Endothelial cell of umbilical vein (primary cell): ENCODE results near the gene SH3RF3.

Experiments used
- POLR2AphosphoS5 ChIP-seq: IDR thresholded peaks from 2 replicates; pipeline ENCODE4 v1.6.1; 2012; ENCODE audit warnings: low read depth, mild to moderate bottlenecking, control low read depth, low read length, moderate library complexity; ENCODE audit not compliant: insufficient read depth
- TF ChIP-seq, protein P1 (sequence below), 2 donors: IDR thresholded peaks; 1 replicate in 1 of 2; 2 replicates in 1 of 2; pipeline ENCODE4 v1.5.1; 2011; ENCODE audit warnings: low read length in 2 of 2, mild to moderate bottlenecking in 2 of 2, moderate library complexity in 2 of 2, control low read depth in 1 of 2, inconsistent platforms in 1 of 2, low read depth in 1 of 2; ENCODE audit not compliant: insufficient read depth in 1 of 2; ENCODE audit errors: extremely low read depth in 1 of 2

GRCh38 chr2:109481196-109481555, 352.2 kb downstream of the SH3RF3 start:
- TF ChIP-seq, protein P1, sequence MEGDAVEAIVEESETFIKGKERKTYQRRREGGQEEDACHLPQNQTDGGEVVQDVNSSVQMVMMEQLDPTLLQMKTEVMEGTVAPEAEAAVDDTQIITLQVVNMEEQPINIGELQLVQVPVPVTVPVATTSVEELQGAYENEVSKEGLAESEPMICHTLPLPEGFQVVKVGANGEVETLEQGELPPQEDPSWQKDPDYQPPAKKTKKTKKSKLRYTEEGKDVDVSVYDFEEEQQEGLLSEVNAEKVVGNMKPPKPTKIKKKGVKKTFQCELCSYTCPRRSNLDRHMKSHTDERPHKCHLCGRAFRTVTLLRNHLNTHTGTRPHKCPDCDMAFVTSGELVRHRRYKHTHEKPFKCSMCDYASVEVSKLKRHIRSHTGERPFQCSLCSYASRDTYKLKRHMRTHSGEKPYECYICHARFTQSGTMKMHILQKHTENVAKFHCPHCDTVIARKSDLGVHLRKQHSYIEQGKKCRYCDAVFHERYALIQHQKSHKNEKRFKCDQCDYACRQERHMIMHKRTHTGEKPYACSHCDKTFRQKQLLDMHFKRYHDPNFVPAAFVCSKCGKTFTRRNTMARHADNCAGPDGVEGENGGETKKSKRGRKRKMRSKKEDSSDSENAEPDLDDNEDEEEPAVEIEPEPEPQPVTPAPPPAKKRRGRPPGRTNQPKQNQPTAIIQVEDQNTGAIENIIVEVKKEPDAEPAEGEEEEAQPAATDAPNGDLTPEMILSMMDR (IDR thresholded peaks at IDR 0.05; ENCODE audit: extremely low read depth in 1 of 2, insufficient read depth in 1 of 2, low read depth in 1 of 2, low read length in 2 of 2), result no peak
- TF ChIP-seq POLR2AphosphoS5, result no peak
